ENCODE results near the gene WDR7. TPM values are rescaled to one million over a fixed set of nuclear protein-coding genes. Genes with fewer than 3 reads are reported as not detected.

Gene WDR7
- total and polyA plus RNA-seq, 2 experiments from 2014 or later: 7.0 to 14.8 TPM

- no peak for TF ChIP-seq ZNF462 (CRISPR knock-in tag; IDR thresholded peaks at IDR 0.05)
- no peak for TF ChIP-seq ETS1 (IDR thresholded peaks at IDR 0.05)
- TF ChIP-seq NANOG (IDR thresholded peaks at IDR 0.05; ENCODE audit: borderline replicate concordance): no peak
- TF ChIP-seq CREB1 (CRISPR knock-in tag; IDR thresholded peaks at IDR 0.05; ENCODE audit: low read depth): no peak
- TF ChIP-seq ZNF114 (CRISPR knock-in tag; IDR thresholded peaks at IDR 0.05): no peak
- TF ChIP-seq STAT1 (IDR thresholded peaks at IDR 0.05; ENCODE audit: unreplicated experiment): no peak
- TF ChIP-seq CTCF (conservative IDR thresholded peaks at IDR 0.05; ENCODE audit: low read depth in 2 of 2): no peak
These were observed 45.8 kb downstream of the WDR7 start (continued) for GRCh38 chr18:56696966-56697365.

- Histone ChIP-seq H3K4me1 (ENCODE audit: insufficient read depth) (no peaks in the 10 kb centered on the region), H3K27me3 (ENCODE audit: insufficient read depth) (no peaks in the 10 kb centered on the region), H3K9me2 (ENCODE audit: insufficient read depth) (no peaks in the 10 kb centered on the region; the same call in 1 of the 2 replicates), H3F3A (replicated peaks; ENCODE audit: low read depth) (no peaks in the 10 kb centered on the region), H3K27ac (ENCODE audit: low read depth) (no peak overlapping the region), H3K4me2 (no peak overlapping the region), H3K79me2 (replicated peaks; ENCODE audit: insufficient read depth) (no peaks in the 10 kb centered on the region), H2AFZ (no peak overlapping the region), H3K4me3 (no peak overlapping the region), H4K20me1 (replicated peaks; ENCODE audit: insufficient read depth) (no peaks in the 10 kb centered on the region), H3K36me3 (ENCODE audit: insufficient read depth) (no peaks in the 10 kb centered on the region)
- Mint-ChIP-seq H3K27me3 (ENCODE audit: insufficient read depth, low read depth, poor library complexity) (no peaks in the 10 kb centered on the region), H3K9me3 (no peaks in the 10 kb centered on the region), H3K27ac (no peak overlapping the region), H3K4me1 (no peaks in the 10 kb centered on the region), H3K4me3 (no peak overlapping the region), H3K36me3 (ENCODE audit: low read depth) (no peaks in the 10 kb centered on the region; the same call in 2 of the 3 replicates)
- no peak for ATAC-seq
- peak; percentile 65 for DNase-seq (ENCODE audit: low spot score)
- TF ChIP-seq EZH2phosphoT487 (IDR thresholded peaks at IDR 0.05; ENCODE audit: unreplicated experiment): no peak
- TF ChIP-seq CTCF (conservative IDR thresholded peaks at IDR 0.05; ENCODE audit: low read depth in 2 of 2): peak; percentile 62 to 63
- TF ChIP-seq ZNF331 (CRISPR knock-in tag; IDR thresholded peaks at IDR 0.05; ENCODE audit: low read depth): no peak
- TF ChIP-seq REST (IDR thresholded peaks at IDR 0.05; ENCODE audit: unreplicated experiment): no peak
These were observed 51.8 kb downstream of the WDR7 start for GRCh38 chr18:56702946-56703345.
